GM12865 (cell line): ENCODE data around the gene ZDHHC8.

Source experiments
- DNase-seq: peaks from one replicate; pipeline ENCODE4 v3.0.0; 2010; ENCODE audit warnings: low read depth
- H3K4me3 ChIP-seq: 2 replicates; pipeline ENCODE4 v1.5.1; 2011; ENCODE audit warnings: mild to moderate bottlenecking, low read depth, low read length, control low read depth
- TF ChIP-seq, protein P1 (sequence below): IDR thresholded peaks from 2 replicates; pipeline ENCODE4 v1.5.1; 2011; ENCODE audit warnings: low read length, control low read depth, low read depth, inconsistent platforms; ENCODE audit not compliant: insufficient read depth; ENCODE audit errors: missing control alignments

Gene ZDHHC8

DNA sequence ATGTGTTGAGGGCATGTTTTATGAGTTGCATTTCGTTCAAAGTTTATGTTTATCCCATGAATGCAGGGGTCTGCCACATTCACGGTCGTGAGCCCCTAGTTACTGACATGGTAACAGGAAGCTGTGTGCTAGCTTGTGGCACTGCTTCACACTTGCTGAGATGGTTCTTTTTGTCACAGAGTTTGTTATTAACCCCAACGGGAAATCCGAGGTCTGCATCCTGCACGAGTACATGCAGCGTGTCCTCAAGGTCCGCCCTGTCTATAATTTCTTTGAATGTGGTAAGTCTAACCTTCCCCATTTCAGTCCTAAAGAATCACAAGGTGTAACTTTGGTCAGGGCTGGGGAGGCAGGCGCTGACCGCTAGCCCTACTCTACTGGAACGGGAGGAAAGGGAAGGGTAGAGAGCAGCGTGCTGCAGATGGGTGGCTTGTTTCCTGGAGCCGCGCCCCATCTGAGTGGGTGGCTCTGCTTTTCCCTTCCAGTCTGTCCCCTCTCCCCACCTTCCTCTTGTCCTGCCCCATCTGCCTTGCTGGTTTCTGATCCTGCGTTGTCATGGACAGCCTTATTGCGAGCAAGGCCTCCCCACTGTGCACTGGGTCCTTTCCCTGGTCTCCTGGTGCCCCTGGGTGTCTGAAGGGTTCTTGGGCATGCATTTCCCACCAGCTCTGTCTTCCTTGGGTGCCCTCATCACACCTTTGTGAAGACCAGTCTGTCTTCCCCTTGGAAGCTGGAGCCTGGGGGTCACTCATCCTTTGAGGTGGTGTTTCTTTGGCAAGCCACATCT, 39.7 kb upstream of the ZDHHC8 start:
- no peak for DNase-seq
- TF ChIP-seq, protein P1, sequence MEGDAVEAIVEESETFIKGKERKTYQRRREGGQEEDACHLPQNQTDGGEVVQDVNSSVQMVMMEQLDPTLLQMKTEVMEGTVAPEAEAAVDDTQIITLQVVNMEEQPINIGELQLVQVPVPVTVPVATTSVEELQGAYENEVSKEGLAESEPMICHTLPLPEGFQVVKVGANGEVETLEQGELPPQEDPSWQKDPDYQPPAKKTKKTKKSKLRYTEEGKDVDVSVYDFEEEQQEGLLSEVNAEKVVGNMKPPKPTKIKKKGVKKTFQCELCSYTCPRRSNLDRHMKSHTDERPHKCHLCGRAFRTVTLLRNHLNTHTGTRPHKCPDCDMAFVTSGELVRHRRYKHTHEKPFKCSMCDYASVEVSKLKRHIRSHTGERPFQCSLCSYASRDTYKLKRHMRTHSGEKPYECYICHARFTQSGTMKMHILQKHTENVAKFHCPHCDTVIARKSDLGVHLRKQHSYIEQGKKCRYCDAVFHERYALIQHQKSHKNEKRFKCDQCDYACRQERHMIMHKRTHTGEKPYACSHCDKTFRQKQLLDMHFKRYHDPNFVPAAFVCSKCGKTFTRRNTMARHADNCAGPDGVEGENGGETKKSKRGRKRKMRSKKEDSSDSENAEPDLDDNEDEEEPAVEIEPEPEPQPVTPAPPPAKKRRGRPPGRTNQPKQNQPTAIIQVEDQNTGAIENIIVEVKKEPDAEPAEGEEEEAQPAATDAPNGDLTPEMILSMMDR, result no peak
- no peak overlapping the region for H3K4me3 ChIP-seq

DNA sequence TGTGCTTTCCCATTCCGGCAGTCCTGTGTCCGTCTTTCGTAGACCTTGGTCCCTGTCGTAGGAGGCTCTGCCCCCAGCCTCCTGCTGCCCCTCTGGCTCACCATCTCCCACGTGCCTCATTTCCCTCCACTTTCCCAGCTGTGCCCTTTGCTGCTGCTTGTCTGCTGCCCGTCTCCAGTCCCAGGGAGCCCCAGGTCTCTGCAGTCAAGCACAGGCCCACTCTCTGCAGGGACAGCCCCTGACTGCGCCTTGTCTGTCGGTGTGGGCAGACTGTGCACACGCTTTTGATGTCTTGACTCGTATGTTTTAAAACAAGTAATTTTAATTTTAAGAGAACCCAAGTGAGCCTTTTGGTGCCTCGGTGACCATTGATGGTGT, 39.1 kb upstream of the ZDHHC8 start:
- no peak overlapping the region for H3K4me3 ChIP-seq
- TF ChIP-seq, protein P1, result no peak
- no peak for DNase-seq

- no peak overlapping the region for H3K4me3 ChIP-seq
- DNase-seq, result no peak
- TF ChIP-seq, protein P1, result no peak
Measured at GRCh38 chr22:20093418-20094196, 38.0 kb upstream of the ZDHHC8 start.

DNA sequence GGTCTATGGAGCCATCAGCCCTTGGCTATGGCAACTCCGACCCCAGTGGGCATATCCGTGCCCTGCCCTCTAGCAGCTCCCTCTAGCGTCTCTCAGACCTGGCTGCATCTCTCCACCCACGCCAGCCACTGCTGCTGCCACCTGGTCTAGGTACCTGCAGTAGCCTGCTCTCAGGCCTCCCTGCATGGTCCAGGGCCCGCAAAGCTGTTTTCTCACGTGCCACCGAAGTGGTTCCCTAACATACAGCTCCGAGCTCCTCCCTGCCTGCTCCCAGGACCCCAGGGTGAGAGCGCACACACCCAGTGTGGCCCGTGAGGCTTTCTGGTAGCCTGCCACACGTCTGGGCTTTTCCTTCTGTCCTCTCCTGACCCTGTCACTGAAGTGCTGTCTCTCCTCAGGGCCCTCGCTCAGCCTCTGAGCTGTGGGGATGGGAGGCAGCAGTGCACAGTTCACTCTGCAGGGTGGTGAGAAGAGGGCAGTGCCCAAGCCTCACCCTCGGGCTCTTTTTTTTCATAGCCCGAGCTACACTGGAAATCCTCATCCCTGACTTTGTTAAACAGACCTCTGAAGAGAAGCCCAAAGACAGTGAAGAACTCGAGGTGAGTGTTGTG, 37.3 kb upstream of the ZDHHC8 start:
- no peak for DNase-seq
- TF ChIP-seq, protein P1, result no peak
- no peak overlapping the region for H3K4me3 ChIP-seq

GRCh38 chr22:20095521-20095920, 36.1 kb upstream of the ZDHHC8 start:
- TF ChIP-seq, protein P1, result no peak
- no peak overlapping the region for H3K4me3 ChIP-seq
- DNase-seq, result no peak

DNA sequence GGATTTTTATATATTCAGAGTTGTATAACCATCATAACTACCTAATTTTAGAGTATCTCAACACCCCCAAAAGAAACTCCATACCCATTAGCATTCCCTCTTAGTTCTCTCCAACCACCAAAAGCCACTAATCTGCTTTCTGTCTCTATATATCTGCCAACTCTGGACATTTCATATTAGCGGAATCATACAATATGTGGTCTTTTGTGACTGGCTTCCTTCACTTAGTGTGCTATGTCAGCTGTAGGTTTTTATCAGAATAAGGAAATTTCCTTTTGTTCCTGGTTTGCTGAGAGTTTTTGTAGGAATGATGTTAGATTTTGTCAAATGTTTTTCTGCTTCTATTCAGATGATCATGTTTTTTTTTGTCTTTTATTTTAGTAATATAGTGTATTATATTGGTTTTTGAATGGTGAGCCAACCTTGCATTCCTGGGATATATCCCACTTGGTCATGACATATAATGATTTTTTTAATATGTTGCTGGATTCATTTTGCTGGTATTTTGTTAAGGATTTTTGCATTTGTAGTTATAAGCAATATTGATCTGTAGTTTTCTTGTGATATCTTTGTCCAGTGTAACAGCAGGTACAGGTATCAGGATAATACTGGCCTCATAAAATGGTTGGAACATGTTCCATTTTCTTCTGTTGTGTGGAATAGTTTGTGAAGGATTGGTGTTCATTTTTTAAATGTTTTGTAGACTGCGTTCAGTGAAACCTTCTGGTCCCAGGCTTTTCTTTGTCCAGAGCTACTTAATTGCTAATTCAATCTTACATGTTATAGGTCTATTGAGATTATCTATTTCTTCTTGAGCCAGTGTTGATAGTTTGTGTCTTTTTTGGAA, 34.8 kb upstream of the ZDHHC8 start:
- TF ChIP-seq, protein P1, result no peak
- no peak overlapping the region for H3K4me3 ChIP-seq

More for the DNA sequence above, 34.8 kb upstream of the ZDHHC8 start:
- DNase-seq, result no peak
